Activated T-helper 2 cell treated with anti-CD3 and anti-CD28 coated beads, Interferon-gamma antibody, Interleukin-2, Interleukin-4, amounts not matched to agents 10 μg/mL and 5 μg/mL and 100 μg/mL, durations not matched to agents 14 hours and 24 hours and 36 hours (primary cell): ENCODE results near the gene MUC5AC. TPM values are rescaled to one million over a fixed set of nuclear protein-coding genes. Genes with fewer than 3 reads are reported as not detected.

Experiments
- DNase-seq: peaks from one replicate; pipeline ENCODE4 v3.0.0; 2021; ENCODE audit warnings: low spot score
- H3K27ac Mint-ChIP-seq: one replicate; pipeline ENCODE4 v1.8.0; 2021; ENCODE audit warnings: mixed read lengths
- H3K27me3 Mint-ChIP-seq: one replicate; pipeline ENCODE4 v1.8.0; 2021; ENCODE audit warnings: low read depth, mixed read lengths
- H3K36me3 Mint-ChIP-seq: one replicate; pipeline ENCODE4 v1.8.0; 2021; ENCODE audit warnings: low read depth, mixed read lengths
- H3K4me1 Mint-ChIP-seq: one replicate; pipeline ENCODE4 v1.8.0; 2021; ENCODE audit warnings: low read depth, mixed read lengths
- H3K4me3 Mint-ChIP-seq: one replicate; pipeline ENCODE4 v1.8.0; 2021; ENCODE audit warnings: low read depth, mild to moderate bottlenecking, moderate library complexity, mixed read lengths
- H3K9me3 Mint-ChIP-seq: one replicate; pipeline ENCODE4 v1.8.0; 2021; ENCODE audit warnings: mixed read lengths
- intact Hi-C: fragments of 100-400 bp; cut with micrococcal nuclease; formaldehyde crosslinking; loops from one replicate; pipeline ENCODE4 v1.15.1; 2023
- total RNA-seq: library from RNA; stranded (reverse); gene quantifications from 2 replicates; pipeline ENCODE4 v1.2.3, GENCODE V29; 2022

The MUC5AC gene
- total RNA-seq, 1 donor from 2014 or later: not detected

DNA sequence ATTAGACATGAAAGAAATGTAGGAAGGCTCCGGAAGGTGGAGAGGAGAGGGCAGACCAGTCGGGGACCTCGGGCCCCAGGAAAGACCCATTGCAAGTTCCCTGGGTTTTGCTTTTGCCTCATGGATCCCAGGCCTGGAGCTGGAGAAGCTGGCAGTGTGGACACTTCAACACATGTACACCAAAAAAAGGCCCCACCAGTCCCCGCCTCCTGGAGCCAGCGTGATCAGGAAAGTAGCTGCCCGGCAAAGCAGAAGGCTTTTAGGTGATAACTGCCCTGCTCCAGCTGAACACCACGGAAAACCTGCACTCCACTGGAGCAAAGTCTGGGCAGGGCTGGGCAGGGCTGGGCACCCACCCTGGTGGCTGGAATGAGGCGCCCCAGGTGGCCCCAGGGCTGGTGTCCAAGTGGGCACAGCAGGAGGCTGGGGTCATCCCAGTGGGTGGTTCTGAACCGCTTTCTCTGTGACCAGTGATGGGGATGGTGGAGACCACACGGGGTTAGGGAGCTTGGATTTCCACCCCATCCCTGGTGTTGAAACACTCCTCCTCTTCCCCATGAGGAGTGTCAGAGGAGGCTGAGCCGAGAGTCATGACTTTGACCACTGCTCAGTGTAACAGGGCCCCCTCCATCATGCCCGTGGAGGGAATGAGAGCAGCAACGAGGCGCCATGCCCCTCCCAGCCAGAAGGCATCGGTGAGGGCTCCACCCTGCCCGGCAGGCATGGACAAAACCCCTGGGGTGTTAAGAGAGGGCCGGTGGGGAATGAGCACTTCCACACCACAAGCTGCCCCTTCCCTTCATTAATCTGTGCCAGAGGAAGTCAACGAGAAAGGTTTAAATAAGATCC lies 16.9 kb upstream of the MUC5AC start:
- H3K27ac Mint-ChIP-seq: no peak overlapping the region
- peak; percentile 7 for DNase-seq
- no peaks in the 10 kb centered on the region for H3K36me3 Mint-ChIP-seq
- peaks cover 42% of the 10 kb centered on the region for H3K9me3 Mint-ChIP-seq
- intact Hi-C loops: no loop called here
- peaks cover 7% of the 10 kb centered on the region for H3K4me1 Mint-ChIP-seq
- H3K27me3 Mint-ChIP-seq: peaks cover 2% of the 10 kb centered on the region
- no peak overlapping the region for H3K4me3 Mint-ChIP-seq

- H3K9me3 Mint-ChIP-seq: peaks cover 47% of the 10 kb centered on the region
- intact Hi-C loops: no loop called here
- H3K27me3 Mint-ChIP-seq: peaks cover 4% of the 10 kb centered on the region
- H3K36me3 Mint-ChIP-seq: no peaks in the 10 kb centered on the region
- DNase-seq: no peak
- no peak overlapping the region for H3K27ac Mint-ChIP-seq
- H3K4me1 Mint-ChIP-seq: no peaks in the 10 kb centered on the region
- H3K4me3 Mint-ChIP-seq: no peak overlapping the region
Observed at GRCh38 chr11:1146365-1146764, 11.4 kb upstream of the MUC5AC start.

DNA sequence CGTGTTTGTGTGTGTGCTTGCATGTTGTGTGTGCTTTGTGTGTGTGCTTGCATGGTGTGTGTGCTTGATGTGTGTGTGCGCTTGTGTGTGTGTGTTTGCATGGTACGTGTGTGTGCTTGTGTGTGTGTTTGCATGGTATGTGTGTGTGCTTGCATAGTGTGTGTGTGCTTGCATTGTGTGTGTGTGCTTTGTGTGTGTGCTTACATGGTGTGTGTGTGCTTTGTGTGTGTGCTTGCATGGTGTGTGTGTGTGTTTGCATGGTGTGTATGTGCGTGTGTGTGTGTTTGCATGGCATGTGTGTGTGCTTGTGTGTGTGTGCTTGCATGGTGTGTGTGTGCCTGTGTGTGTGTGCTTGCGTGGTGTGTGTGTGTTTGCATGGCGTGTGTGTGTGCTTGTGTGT lies 10.0 kb upstream of the MUC5AC start:
- no peak overlapping the region for H3K27ac Mint-ChIP-seq
- peaks cover 32% of the 10 kb centered on the region for H3K9me3 Mint-ChIP-seq
- no peak for DNase-seq
- H3K27me3 Mint-ChIP-seq: peaks cover 5% of the 10 kb centered on the region
- H3K4me3 Mint-ChIP-seq: no peak overlapping the region
- intact Hi-C loops: no loop called here
- H3K4me1 Mint-ChIP-seq: peaks cover 2% of the 10 kb centered on the region
- H3K36me3 Mint-ChIP-seq: no peaks in the 10 kb centered on the region

- intact Hi-C loops: no loop called here
- no peak for DNase-seq
- peaks cover 23% of the 10 kb centered on the region for H3K9me3 Mint-ChIP-seq
- peaks cover 2% of the 10 kb centered on the region for H3K4me1 Mint-ChIP-seq
- H3K27ac Mint-ChIP-seq: no peak overlapping the region
- no peaks in the 10 kb centered on the region for H3K36me3 Mint-ChIP-seq
- H3K4me3 Mint-ChIP-seq: no peak overlapping the region
- peaks cover 5% of the 10 kb centered on the region for H3K27me3 Mint-ChIP-seq
Observed at GRCh38 chr11:1148752-1149180, 9.0 kb upstream of the MUC5AC start.

DNA sequence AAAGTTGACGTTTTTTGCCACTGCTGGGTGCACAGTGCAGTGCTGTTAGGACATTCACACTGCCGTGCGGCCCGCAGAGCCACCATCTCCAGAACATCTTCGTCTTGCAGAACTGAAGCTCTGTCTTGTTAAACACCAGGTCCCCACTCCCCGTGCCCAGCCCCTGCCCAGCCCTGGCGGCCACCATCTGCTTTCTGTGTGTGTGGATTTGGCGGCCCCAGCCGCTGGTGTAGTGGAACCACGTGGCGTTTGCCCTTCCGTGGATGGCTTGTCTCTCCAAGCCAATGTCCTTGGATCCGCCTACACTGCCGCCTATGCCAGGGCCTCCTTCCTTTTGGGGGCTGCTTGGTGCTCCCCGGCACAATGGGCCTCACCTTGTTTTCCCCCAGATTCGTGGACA lies 8.2 kb upstream of the MUC5AC start:
- H3K9me3 Mint-ChIP-seq: peaks cover 17% of the 10 kb centered on the region
- H3K27ac Mint-ChIP-seq: no peak overlapping the region
- DNase-seq: no peak
- H3K27me3 Mint-ChIP-seq: peaks cover 5% of the 10 kb centered on the region
- intact Hi-C loops: no loop called here
- no peaks in the 10 kb centered on the region for H3K36me3 Mint-ChIP-seq
- H3K4me3 Mint-ChIP-seq: no peak overlapping the region
- peaks cover 2% of the 10 kb centered on the region for H3K4me1 Mint-ChIP-seq

GRCh38 chr11:1150116-1150515 lies 7.6 kb upstream of the MUC5AC start:
- Mint-ChIP-seq H3K27me3 (peaks cover 5% of the 10 kb centered on the region), H3K36me3 (no peaks in the 10 kb centered on the region), H3K9me3 (peaks cover 14% of the 10 kb centered on the region), H3K27ac (no peak overlapping the region), H3K4me1 (peaks cover 2% of the 10 kb centered on the region), H3K4me3 (no peak overlapping the region)
- DNase-seq: no peak
- intact Hi-C loops: no loop called here

DNA sequence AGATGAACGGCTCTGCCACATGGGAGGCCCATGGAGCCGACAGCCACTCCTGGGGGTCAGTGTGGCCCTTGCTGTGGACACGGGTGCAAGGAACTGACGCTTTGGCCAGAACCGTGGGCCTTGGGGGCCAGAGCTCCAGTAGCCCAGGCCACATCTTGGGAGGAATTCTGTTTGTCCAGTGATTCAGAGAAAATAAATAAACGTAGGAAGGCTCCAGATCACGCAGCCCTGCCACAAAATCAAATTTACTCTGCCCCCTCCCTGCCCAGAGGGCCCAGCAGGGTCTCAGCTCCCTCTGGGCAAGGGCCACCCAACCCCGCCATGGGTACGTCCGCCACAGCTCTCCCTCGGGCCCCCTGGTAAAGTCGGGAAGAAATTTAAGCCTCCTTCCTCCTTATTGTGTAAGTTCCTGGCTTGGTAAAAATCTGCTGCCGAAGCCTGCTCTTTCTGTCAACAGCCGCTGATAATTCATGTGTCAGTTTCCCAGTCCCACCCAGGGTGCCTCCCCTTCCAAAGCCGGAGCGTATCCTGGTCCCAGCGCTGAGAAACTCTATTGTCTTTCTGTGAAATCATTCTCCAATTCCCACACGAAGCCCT lies 6.9 kb upstream of the MUC5AC start:
- H3K4me1 Mint-ChIP-seq: peaks cover 2% of the 10 kb centered on the region
- peaks cover 5% of the 10 kb centered on the region for H3K27me3 Mint-ChIP-seq
- intact Hi-C loops: no loop called here
- no peak overlapping the region for H3K4me3 Mint-ChIP-seq
- no peak for DNase-seq
- peaks cover 14% of the 10 kb centered on the region for H3K9me3 Mint-ChIP-seq
- H3K27ac Mint-ChIP-seq: no peak overlapping the region
- no peaks in the 10 kb centered on the region for H3K36me3 Mint-ChIP-seq

DNA sequence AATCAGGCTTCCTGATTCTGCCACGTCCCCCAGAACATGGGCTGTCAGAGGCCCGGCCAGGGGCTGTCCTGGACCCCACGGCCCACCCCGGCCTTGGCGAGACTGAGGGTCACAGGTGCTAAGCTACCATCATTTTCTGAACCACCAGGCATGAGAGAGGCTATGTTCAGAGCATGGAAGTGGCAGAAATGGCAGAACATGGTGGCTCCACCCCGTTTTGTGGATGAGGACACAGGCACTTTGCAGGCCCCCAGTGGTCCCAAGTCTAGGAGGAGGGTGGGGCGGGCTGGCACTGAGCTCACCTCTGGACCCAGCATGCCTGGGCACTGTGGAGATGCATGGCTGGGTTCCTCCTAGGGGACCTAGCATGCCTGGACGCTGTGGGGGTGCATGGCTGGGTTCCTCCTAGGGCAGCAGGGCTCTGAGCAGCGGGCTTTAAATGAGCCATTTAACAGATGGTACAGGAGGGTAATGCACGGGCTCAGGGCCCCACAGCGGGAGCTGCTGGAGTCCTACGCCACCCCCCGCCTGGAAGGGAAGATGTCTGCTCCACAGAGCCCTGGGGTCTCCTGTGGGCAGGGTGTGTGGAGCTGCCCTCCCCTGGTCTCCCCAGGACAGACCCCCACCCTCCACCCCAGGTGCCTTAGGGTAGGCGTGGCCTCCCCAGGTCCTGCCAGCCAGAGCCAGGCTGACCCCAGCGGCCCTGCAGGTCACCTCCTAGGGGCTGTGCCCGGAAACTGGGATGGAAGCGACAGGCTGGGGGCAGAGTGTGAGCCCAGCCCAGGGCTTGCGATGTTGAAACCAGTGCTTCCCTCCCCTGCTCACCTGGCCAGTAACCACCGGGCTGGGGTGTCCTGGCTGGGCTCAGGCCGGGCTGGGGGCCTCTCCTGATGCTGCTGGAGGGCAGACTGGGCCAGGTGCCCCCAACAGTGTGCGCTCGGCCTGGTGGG lies 6.1 kb upstream of the MUC5AC start:
- H3K27me3 Mint-ChIP-seq: peaks cover 5% of the 10 kb centered on the region
- no peak for DNase-seq
- H3K27ac Mint-ChIP-seq: no peak overlapping the region
- intact Hi-C loops: no loop called here
- H3K4me3 Mint-ChIP-seq: no peak overlapping the region
- peaks cover 2% of the 10 kb centered on the region for H3K4me1 Mint-ChIP-seq
- peaks cover 14% of the 10 kb centered on the region for H3K9me3 Mint-ChIP-seq
- no peaks in the 10 kb centered on the region for H3K36me3 Mint-ChIP-seq

- H3K9me3 Mint-ChIP-seq: peaks cover 9% of the 10 kb centered on the region
Observed at GRCh38 chr11:1152316-1153104, 5.2 kb upstream of the MUC5AC start.

DNA sequence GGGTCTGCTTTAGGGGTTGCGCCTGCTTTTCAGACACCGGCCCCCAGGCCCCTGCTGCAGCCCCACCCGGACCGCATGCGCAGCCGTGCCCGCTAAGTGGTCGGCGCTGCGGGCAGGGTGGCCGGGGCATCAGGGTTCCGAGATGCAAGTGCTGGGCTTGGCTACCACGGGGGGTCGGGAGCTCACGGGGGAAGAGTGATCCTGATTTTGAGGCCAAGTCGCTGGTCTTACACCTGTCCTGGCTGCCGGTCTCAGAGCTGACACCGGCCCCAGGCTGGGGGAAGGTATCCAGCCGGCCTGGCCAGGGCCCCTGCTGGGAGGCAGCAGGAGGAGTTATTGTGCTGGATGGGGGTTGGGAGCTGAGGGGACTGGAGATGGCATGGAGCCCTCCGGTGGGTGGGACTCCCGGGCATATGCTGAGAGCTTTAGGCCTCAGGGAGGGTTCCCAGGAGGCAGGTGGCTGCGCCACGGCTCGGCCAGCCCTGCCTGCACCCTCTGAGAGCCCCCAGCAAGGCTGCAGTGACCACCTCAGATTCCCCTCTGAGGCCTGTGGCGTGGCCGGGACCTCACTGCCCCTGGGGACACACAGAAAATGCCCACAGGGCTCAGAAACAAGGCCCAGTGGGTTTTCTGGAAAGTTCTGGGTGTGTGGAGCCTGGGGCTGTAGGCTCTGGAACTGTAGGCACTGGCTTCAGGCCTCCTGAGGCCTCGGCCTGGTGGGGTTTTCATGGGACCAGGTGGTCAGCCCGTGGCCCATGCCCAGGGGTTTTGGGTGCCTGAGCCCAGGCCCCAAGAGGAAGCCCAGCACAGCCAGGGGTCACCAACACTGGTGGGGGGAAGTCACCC lies 4.4 kb upstream of the MUC5AC start:
- Mint-ChIP-seq H3K9me3 (peaks cover 1% of the 10 kb centered on the region), H3K4me3 (no peak overlapping the region), H3K4me1 (peaks cover 2% of the 10 kb centered on the region), H3K36me3 (no peaks in the 10 kb centered on the region), H3K27ac (no peak overlapping the region), H3K27me3 (peaks cover 5% of the 10 kb centered on the region)
- DNase-seq: no peak
- intact Hi-C loops: no loop called here

More at GRCh38 chr11:1152316-1153104, 5.2 kb upstream of the MUC5AC start:
- Mint-ChIP-seq H3K27ac (no peak overlapping the region), H3K4me1 (peaks cover 2% of the 10 kb centered on the region), H3K36me3 (no peaks in the 10 kb centered on the region), H3K4me3 (no peak overlapping the region), H3K27me3 (peaks cover 5% of the 10 kb centered on the region)
- no peak for DNase-seq
- intact Hi-C loops: no loop called here

DNA sequence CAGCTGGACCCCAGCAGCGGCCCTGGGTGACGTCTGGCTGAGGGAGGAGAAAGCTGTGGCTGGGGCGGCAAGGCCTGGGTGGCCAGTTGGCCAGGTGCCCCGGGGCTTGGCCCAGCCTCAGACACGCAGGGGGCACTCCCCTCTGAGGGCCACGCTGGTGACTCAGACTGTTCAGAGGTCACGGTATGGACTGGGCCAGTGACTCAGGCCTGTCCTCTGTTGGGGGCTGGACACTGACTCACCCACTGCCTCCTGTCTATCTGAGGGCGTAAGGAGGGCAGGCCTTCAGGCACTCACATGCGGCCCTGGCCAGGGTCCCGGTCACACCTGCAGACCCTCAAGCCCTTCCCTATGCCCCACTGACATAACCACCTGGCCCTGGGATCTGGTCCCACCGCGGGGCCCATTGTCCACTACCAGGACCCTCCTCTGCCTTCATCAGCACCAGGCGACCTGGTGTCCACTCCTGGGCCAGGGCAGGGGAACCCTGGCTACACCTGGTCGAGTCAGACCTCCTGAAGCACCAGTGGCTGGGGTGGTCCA lies 3.7 kb upstream of the MUC5AC start:
- Mint-ChIP-seq H3K4me1 (peaks cover 2% of the 10 kb centered on the region), H3K27ac (no peak overlapping the region), H3K9me3 (no peaks in the 10 kb centered on the region), H3K36me3 (no peaks in the 10 kb centered on the region), H3K27me3 (peaks cover 5% of the 10 kb centered on the region), H3K4me3 (no peak overlapping the region)
- intact Hi-C loops: no loop called here
- no peak for DNase-seq
